GM19025 (cell line): ENCODE measurements around the gene SOST.
"Not testable (repeated sequence)": the region's sequence is repeated elsewhere in the genome, so short reads cannot be mapped to it uniquely, and the experiment has no call there.

Experiments used
- ATAC-seq: cut with Tn5 transposase; IDR thresholded peaks from one replicate; pipeline ENCODE4 v1.9.1; 2021; ENCODE audit warnings: mild to moderate bottlenecking, low read depth, moderate library complexity; ENCODE audit not compliant: unreplicated experiment

SOST gene

GRCh38 chr17:43758497-43759174 lies at the start of gene SOST:
TSS of gene SOST (minus strand) at chr17:43758791. CDS start at chr17:43758741, 50 bp downstream.
- no peak for ATAC-seq

GRCh38 chr17:43808076-43808475 lies 49.5 kb upstream of the SOST start:
- no peak for ATAC-seq

GRCh38 chr17:43805117-43805516 lies 46.5 kb upstream of the SOST start:
- ATAC-seq, result no peak

GRCh38 chr17:43803758-43804157 lies 45.2 kb upstream of the SOST start:
- no peak for ATAC-seq

GRCh38 chr17:43801844-43802243 lies 43.3 kb upstream of the SOST start:
- ATAC-seq, result no peak

GRCh38 chr17:43800736-43801135 lies 42.1 kb upstream of the SOST start:
- no peak for ATAC-seq

- ATAC-seq, result no peak
Measured at GRCh38 chr17:43799047-43799446, 40.5 kb upstream of the SOST start.

- ATAC-seq, result not testable (repeated sequence)
Measured at GRCh38 chr17:43798024-43798423, 39.4 kb upstream of the SOST start.

GRCh38 chr17:43792668-43793067 lies 34.1 kb upstream of the SOST start:
- not testable (repeated sequence) for ATAC-seq

GRCh38 chr17:43791589-43791988 lies 33.0 kb upstream of the SOST start:
- no peak for ATAC-seq

GRCh38 chr17:43790311-43790940 lies 31.8 kb upstream of the SOST start:
- ATAC-seq, result no peak

- ATAC-seq, result no peak
Measured at GRCh38 chr17:43789482-43789881, 30.9 kb upstream of the SOST start.

- ATAC-seq, result no peak
Measured at GRCh38 chr17:43788540-43788939, 29.9 kb upstream of the SOST start.

GRCh38 chr17:43787728-43788127 lies 29.1 kb upstream of the SOST start:
- no peak for ATAC-seq

- no peak for ATAC-seq
Measured at GRCh38 chr17:43784628-43785101, 26.1 kb upstream of the SOST start.

GRCh38 chr17:43784068-43784467 lies 25.5 kb upstream of the SOST start:
- no peak for ATAC-seq

GRCh38 chr17:43782913-43783680 lies 24.5 kb upstream of the SOST start:
- ATAC-seq, result no peak

- ATAC-seq, result no peak
Measured at GRCh38 chr17:43780135-43780534, 21.5 kb upstream of the SOST start, which contains the start of gene CFAP97D1. TSS of gene CFAP97D1 (plus strand) at chr17:43780435. CDS start at chr17:43780463, 28 bp downstream.

- no peak for ATAC-seq
Measured at GRCh38 chr17:43779145-43780125, 20.8 kb upstream of the SOST start.
